Astrocyte of the cerebellum (primary cell): ENCODE measurements around the gene NODAL.

Experiments
- DNase-seq: peaks from one replicate; pipeline ENCODE4 v3.0.0-alpha.2; 2011; ENCODE audit warnings: low read depth
- H3K4me3 ChIP-seq: 2 replicates; pipeline ENCODE4 v1.5.1; 2011; ENCODE audit warnings: mild to moderate bottlenecking, low read depth, low read length, moderate library complexity
- CTCF ChIP-seq: IDR thresholded peaks from 2 replicates; pipeline ENCODE4 v1.5.1; 2012; ENCODE audit warnings: low read length, low read depth, moderate library complexity, mild to moderate bottlenecking; ENCODE audit errors: missing control alignments
- in situ Hi-C: cut with HindIII; loops from 2 replicates; pipeline ENCODE4 v1.10.0; 2017; ENCODE audit warnings: low sequenced_read_pairs

NODAL gene

GRCh38 chr10:70433581-70434280 lies 7.8 kb downstream of the NODAL start:
- DNase-seq = no peak
- H3K4me3 ChIP-seq = no peak overlapping the region
- in situ Hi-C loops = no loop called here
- TF ChIP-seq CTCF = no peak

DNA sequence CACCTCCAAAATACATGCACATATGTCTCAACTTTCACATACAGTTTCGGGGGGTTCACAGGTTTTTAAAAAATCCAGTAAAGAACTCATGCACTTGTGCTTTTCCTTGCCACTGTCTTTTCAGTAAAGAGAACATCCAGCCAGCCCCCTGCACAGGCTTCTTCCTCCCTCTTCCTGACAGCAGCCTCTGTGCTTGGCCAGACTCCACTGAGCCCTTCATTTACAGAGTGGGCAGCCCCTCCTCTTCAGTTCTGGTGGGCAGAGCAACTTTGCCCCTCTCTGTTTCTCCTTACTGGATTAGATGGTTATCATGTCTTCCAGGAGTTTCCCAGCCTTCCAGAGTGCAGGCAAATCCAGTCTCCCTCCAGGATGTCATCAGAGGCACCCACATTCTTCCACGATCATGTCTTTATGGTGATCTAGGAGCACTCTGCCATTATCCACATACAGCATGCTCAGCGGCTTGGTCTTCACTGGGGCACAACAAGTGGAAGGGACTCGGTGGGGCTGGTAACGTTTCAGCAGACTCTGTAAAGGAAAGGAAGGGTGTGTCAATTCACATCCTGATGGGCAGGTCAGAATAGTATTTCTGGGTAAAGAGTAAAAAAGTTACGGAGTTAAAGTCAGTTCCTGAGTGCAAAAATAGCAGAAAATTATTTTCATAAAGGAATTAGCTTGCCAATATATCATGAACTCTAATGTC lies 8.8 kb downstream of the NODAL start:
- no peak for TF ChIP-seq CTCF
- in situ Hi-C loops = no loop called here
- no peak for DNase-seq
- no peak overlapping the region for H3K4me3 ChIP-seq

DNA sequence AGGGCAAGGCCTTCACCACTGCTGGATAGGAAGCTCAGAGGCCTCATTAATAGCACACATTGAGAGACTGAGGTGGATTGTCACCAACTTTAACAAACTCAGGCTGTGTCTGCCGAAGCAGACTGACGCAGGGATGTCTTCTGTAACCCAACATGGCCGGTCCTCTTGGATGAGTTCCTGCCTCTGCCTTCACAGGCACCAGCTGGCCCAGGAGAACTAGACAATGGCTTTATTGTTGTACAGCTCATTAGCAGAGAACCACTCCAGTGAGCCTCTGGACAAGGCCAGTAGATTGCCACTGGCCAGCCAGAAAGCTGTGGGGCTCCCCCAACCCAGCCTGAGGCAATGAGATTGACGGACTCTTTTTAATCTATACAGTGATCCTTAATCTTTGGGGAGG lies 9.4 kb downstream of the NODAL start:
- DNase-seq = no peak
- H3K4me3 ChIP-seq = no peak overlapping the region
- in situ Hi-C loops = no loop called here
- no peak for TF ChIP-seq CTCF

DNA sequence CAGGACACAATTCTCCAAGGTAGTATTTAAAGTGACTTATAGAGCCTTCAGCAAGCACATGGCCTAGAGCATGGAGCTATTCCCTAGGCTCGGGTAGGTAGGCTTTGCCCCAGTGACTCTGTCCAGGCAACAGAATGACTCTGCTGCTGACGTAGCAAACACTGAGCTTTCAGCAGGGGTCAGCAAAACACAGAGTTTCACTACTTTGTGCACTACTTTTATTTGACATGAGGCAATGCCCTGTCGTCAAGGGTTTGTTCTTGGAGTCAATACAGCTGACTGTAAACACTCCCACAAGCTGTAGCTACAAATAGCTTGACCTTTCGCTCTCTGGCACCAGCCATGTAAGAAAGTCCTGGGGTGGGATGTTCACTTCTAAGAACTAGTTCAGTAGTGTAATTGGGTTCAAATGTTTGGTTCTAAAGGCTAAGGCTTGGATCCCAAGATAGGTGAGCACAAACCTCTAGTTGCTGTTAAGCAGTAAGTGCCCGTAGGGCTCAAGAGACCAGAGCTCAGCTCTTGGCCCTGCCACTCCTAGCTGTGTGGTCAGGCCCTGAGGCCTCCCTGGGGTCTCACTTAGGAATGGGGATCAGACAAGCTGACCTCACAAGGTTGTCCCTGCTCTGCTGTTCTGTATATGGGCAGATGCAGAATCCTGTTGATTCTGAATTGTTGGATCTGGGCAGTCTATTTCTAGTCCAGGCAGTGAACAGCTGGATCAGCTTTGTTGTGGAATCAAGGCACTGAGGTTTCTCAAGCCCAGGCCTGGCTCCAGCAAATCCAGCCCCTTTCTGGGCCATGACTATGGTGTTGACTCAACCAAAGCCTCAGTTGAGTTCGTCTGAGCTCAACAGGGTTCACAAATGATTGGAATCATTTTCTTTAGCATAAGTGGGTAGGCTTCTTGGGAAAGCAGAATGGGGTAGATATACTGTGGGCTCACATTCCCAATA lies 10.7 kb downstream of the NODAL start:
- no peak for DNase-seq
- no peak overlapping the region for H3K4me3 ChIP-seq
- TF ChIP-seq CTCF = no peak
- in situ Hi-C loops = no loop called here

DNA sequence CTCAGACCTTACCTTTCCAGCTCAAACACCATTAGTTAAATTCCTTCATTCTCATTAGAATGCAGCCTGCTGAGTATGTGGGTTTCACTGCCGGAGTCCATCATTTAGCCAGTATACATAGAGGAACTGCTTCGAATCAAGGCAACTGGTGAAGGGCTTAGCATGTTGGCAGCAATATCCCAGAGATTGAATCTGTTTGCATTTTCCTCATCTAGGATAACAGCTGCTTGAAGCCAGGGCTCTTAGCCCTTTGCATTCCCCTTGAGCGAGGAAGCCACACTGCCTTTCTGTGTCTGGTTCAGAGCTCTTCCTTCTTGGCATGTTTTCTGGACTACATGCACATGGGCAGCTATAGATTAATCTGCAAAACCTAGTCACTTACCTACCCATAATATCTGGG lies 14.7 kb downstream of the NODAL start:
- H3K4me3 ChIP-seq = no peak overlapping the region
- DNase-seq = no peak
- in situ Hi-C loops = no loop called here
- no peak for TF ChIP-seq CTCF

DNA sequence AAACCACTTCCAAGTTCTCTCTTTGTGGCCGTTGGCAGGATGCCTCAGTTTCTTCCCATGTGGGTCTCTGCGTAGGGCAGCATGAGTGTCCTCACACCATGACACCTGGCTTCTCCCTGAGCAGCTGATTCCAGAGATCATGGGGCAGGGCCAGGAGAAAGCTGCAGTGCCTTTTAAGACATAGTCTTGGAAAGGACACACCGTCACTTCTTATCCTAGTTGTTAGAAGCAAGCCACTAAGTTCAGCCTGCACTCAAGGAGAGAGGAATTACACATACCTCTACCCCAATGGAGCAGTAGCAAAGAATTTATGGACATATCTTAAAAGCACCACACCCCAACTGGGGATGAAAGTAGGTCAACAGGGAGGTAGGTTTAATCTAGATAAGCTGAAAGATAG lies 16.4 kb downstream of the NODAL start:
- TF ChIP-seq CTCF = no peak
- no peak for DNase-seq
- in situ Hi-C loops = no loop called here
- no peak overlapping the region for H3K4me3 ChIP-seq
